Kidney epithelial cell (primary cell): Measurements from ENCODE around the gene FUT3. TPM values are rescaled to one million over a fixed set of nuclear protein-coding genes. Genes with fewer than 3 reads are reported as not detected.
"Not testable (repeated sequence)": the region's sequence is repeated elsewhere in the genome, so short reads cannot be mapped to it uniquely, and the experiment has no call there.

Source experiments
- DNase-seq: peaks from one replicate; pipeline ENCODE4 v3.0.0-alpha.2; 2010; ENCODE audit warnings: low read depth
- H3K27me3 ChIP-seq: 2 replicates; pipeline ENCODE4 v1.6.0; 2011; ENCODE audit warnings: low read length; ENCODE audit not compliant: control insufficient read depth, insufficient read depth
- H3K36me3 ChIP-seq: 2 replicates; pipeline ENCODE4 v1.5.1; 2011; ENCODE audit warnings: low read length; ENCODE audit not compliant: control insufficient read depth, insufficient read depth
- H3K4me3 ChIP-seq: 2 replicates; pipeline ENCODE4 v1.5.1; 2011; ENCODE audit warnings: low read depth, mild to moderate bottlenecking, control low read depth, low read length
- CTCF ChIP-seq: IDR thresholded peaks from 2 replicates; pipeline ENCODE4 v1.5.1; 2011; ENCODE audit warnings: mild to moderate bottlenecking, moderate library complexity, low read length, control low read depth, inconsistent platforms; ENCODE audit not compliant: insufficient read depth, poor library complexity, severe bottlenecking
- total RNA-seq: library from RNA; depleted of rRNA; stranded (reverse); fragments of >200 nt; gene quantifications from 2 replicates; pipeline ENCODE4 v1.2.3, GENCODE V29; 2015

FUT3 gene
- total RNA-seq, 1 donor from 2014 or later, result 8.8 TPM

DNA sequence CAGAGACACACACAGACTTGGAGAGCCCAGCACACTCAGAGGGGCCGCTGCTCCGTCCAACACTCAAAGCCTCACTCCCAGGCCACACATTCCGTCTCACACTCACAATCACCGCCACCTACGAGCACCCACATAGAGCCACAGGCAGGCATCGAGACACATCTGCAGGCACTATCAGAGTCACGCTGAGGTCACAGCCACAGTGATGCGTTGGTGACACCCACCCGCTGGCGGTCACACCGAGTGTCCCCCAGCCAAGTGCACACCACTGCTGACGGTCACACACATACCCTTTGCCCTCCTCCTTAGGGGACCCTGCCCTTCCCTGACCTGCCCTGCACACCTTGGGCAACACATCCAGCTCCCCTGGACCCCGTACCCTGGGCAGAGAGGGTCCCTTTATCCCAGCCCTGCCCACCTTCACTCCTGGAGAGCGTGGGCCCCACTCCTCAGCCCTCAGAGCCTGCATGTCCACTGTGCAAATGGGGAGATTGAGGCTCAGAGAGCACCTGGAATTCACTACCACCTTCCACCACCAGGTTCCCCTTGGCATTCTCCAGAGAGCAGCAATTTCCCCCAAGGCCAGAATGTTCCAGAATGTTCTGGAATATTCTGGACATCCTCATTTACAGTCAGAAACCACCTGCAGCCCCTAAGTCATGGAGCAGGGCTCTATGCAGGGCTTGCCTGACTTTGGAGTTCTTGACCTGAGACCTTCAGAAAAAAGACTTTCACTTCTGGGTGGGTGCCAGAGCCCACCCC is 13.7 kb upstream of the FUT3 start:
- peaks cover 7% of the 10 kb centered on the region for H3K27me3 ChIP-seq
- no peak overlapping the region for H3K4me3 ChIP-seq
- TF ChIP-seq CTCF, result peak; percentile 10

GRCh38 chr19:5864013-5864720 is 12.9 kb upstream of the FUT3 start:
- Histone ChIP-seq H3K36me3 (no peaks in the 10 kb centered on the region), H3K4me3 (no peak overlapping the region), H3K27me3 (peaks cover 7% of the 10 kb centered on the region)
- no peak for TF ChIP-seq CTCF
- DNase-seq, result no peak

More for the DNA sequence above, 13.7 kb upstream of the FUT3 start:
- no peaks in the 10 kb centered on the region for H3K36me3 ChIP-seq
- no peak for DNase-seq

DNA sequence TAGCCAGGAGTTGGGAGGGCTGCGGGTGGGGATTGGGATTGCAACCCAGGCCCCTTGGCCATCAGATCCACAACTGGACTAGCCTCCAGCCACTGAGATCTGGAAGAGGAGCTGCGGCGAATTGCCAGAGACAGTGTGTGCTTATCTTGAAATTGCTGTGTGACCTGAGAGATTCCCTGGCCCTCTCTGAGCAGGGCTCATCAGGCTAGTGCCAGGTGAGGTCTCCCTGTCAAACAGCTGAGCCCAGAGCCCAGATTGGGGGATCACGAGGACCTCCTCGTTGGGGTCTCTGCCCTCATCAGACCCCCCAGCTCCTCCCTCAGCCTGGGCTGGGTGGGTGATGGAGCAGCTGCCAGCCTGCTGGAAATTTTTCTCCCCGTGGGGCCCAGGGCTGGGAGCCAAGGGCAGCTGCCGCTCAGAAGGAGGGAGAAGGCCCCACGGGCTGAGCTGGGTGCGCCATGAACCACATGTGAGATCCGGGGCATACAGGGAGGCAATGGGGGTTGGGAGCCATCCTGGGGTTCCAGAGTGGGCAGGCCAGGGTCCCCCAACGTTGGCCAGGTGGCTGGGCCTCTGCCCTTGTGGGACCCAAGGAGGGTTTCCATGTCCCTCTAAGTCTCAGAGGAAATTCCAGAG is 11.9 kb upstream of the FUT3 start:
- Histone ChIP-seq H3K4me3 (no peak overlapping the region), H3K36me3 (no peaks in the 10 kb centered on the region), H3K27me3 (peaks cover 7% of the 10 kb centered on the region)
- DNase-seq, result no peak
- TF ChIP-seq CTCF, result no peak

- no peaks in the 10 kb centered on the region for H3K36me3 ChIP-seq
- peaks cover 2% of the 10 kb centered on the region for H3K27me3 ChIP-seq
- no peak overlapping the region for H3K4me3 ChIP-seq
- DNase-seq, result no peak
- TF ChIP-seq CTCF, result no peak
These were observed 6.2 kb upstream of the FUT3 start for GRCh38 chr19:5857203-5858081.

DNA sequence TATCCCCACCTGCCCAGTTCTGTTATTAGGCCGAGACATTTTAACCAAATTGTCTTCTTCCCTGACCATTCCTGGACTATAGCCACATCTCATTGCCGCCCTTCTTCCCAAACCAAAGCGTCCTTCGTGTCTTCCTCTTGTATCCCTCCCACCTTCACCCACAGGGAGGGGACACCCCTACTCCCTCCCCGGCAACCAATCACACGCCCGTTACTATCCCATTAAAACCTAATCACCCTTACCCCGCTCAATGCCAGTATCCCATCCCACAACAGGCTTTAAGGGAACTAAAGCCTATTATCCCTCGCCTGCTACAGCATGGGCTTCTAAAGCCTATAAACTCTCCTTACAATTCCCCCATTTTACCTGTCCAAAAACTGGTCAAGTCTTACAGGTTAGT is 3.9 kb upstream of the FUT3 start:
- DNase-seq, H3K4me3 ChIP-seq, H3K36me3 ChIP-seq, H3K27me3 ChIP-seq: not testable (repeated sequence)

GRCh38 chr19:5854121-5854520 is 2.9 kb upstream of the FUT3 start:
- not testable (repeated sequence) for H3K36me3 ChIP-seq, H3K27me3 ChIP-seq, DNase-seq, H3K4me3 ChIP-seq
